GM06990 (cell line): ENCODE measurements around the gene DNAJC21.

ENCODE experiments used
- DNase-seq: peaks from one replicate; pipeline ENCODE4 v3.0.0-alpha.2; 2011; ENCODE audit not compliant: insufficient read length; ENCODE audit errors: extremely low read depth
- H3K27me3 ChIP-seq: replicated peaks from 2 replicates; pipeline ENCODE4 v1.6.0; 2011; ENCODE audit warnings: low read length; ENCODE audit not compliant: control insufficient read depth, insufficient read depth
- H3K36me3 ChIP-seq: 2 replicates; pipeline ENCODE4 v1.5.1; 2011; ENCODE audit warnings: low read length; ENCODE audit not compliant: control insufficient read depth, insufficient read depth
- H3K4me3 ChIP-seq: replicated peaks from 2 replicates; pipeline ENCODE4 v1.5.1; 2011; ENCODE audit warnings: low read depth, mild to moderate bottlenecking, control low read depth, low read length
- TF ChIP-seq, protein P1 (sequence below): IDR thresholded peaks from 2 replicates; pipeline ENCODE4 v1.5.1; 2011; ENCODE audit warnings: low read length, control low read depth, mild to moderate bottlenecking, inconsistent platforms; ENCODE audit not compliant: insufficient read depth, poor library complexity, severe bottlenecking

DNAJC21 gene

DNA sequence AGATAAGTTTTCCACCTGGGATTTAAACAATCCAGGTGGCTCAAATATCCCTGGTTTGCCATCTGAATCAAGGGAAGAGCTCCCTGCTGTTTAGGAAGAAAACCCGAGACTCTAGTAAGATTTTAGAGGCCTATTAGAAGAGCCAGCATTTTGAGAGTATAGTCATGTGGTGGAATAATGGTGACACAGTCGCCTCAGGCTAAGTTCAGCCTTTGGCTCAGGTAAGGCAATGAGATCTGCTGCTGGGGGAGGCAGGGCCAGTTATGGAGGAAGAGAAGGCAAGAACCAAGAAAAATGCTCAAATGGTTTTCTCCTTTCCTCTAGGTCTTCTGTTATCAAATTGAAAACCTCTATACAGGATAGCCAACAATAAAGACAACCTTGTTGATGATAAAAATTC lies 30.3 kb upstream of the DNAJC21 start:
- TF ChIP-seq, protein P1, sequence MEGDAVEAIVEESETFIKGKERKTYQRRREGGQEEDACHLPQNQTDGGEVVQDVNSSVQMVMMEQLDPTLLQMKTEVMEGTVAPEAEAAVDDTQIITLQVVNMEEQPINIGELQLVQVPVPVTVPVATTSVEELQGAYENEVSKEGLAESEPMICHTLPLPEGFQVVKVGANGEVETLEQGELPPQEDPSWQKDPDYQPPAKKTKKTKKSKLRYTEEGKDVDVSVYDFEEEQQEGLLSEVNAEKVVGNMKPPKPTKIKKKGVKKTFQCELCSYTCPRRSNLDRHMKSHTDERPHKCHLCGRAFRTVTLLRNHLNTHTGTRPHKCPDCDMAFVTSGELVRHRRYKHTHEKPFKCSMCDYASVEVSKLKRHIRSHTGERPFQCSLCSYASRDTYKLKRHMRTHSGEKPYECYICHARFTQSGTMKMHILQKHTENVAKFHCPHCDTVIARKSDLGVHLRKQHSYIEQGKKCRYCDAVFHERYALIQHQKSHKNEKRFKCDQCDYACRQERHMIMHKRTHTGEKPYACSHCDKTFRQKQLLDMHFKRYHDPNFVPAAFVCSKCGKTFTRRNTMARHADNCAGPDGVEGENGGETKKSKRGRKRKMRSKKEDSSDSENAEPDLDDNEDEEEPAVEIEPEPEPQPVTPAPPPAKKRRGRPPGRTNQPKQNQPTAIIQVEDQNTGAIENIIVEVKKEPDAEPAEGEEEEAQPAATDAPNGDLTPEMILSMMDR, result no peak
- no peaks in the 10 kb centered on the region for H3K27me3 ChIP-seq
- DNase-seq, result no peak

DNA sequence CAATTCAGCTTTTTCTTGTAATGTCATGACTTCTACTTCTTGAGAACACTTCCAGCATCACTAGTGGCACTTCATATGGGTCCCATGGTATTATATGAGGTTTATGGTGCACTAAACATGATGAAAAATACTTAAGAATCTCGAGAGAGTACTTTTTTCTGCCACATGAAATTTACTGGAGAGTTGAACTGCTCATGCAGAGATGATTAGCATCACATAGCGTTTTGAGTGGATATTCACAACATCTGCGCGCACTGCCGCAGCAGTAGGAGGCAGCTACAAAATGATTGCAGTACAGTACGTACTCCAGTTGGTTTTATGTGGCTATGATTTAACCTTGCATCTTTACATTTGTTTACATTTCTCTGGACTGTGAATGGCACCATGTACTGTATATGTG lies 28.7 kb upstream of the DNAJC21 start:
- Histone ChIP-seq H3K27me3 (no peaks in the 10 kb centered on the region), H3K4me3 (no peak overlapping the region), H3K36me3 (peaks cover 2% of the 10 kb centered on the region)
- no peak for DNase-seq
- TF ChIP-seq, protein P1, result no peak

More for the DNA sequence above, 30.3 kb upstream of the DNAJC21 start:
- no peak overlapping the region for H3K4me3 ChIP-seq
- no peaks in the 10 kb centered on the region for H3K36me3 ChIP-seq

DNA sequence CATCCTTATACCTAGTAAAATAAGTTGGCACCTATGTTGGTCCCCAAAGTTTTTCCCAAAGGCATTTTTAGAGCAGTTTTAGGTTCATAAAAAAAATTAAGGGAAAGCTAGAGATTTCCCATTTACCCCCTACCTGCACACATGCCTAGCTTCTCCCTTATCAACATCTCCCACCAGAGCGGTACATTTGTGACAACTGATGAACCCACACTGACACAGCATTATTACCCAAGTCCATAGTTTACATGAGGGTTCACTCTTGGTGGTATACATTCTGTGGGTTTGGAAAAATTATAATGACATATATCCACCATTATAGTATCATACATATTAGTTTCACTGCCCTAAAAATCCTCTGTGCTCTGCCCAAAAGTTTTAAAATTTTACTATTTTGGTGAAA lies 26.1 kb upstream of the DNAJC21 start:
- TF ChIP-seq, protein P1, result no peak
- no peak overlapping the region for H3K4me3 ChIP-seq
- no peak for DNase-seq
- no peaks in the 10 kb centered on the region for H3K27me3 ChIP-seq
- H3K36me3 ChIP-seq, result peaks cover 2% of the 10 kb centered on the region

DNA sequence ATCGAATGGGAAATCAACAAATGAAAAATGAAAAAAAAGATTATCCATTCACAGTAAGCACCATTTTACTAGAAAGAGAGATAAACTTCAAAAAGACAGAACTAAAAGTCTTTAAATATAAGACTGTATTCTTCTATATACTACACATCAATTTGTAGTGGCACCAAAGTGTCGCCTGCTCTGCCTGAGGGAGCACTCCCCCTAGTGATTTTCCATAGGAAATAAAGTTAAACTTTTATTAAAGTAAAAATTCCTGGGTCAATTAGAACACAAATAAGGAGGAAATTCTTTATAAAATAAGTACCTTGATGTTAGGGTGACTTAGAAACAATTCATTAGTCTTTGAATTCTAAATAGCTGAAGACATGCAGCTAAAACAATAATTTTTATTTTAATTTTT lies 23.8 kb upstream of the DNAJC21 start:
- H3K27me3 ChIP-seq, result no peaks in the 10 kb centered on the region
- TF ChIP-seq, protein P1, result peak; percentile 26
- peaks cover 2% of the 10 kb centered on the region for H3K36me3 ChIP-seq
- no peak for DNase-seq
- H3K4me3 ChIP-seq, result no peak overlapping the region

DNA sequence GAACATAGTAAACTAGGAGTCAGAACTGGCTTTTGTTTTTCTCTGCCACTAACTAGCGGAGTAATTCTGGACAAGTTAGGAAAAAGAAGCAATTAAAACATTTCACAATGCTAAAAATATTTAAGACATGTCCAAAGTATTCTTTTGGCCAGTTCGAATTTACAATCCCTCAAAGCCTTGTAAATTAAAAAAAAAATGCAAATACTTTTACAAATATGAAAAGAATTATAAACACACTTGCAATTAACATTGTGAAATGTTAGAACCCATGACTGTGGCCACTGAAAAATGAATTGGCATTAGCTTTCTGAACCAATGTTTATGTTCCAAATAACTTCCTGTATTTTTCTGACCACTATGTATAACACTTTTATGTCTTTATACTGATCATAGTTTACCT lies 16.3 kb upstream of the DNAJC21 start:
- Histone ChIP-seq H3K4me3 (no peak overlapping the region), H3K36me3 (peaks cover 4% of the 10 kb centered on the region), H3K27me3 (no peaks in the 10 kb centered on the region)
- DNase-seq, result no peak
- TF ChIP-seq, protein P1, result no peak

DNA sequence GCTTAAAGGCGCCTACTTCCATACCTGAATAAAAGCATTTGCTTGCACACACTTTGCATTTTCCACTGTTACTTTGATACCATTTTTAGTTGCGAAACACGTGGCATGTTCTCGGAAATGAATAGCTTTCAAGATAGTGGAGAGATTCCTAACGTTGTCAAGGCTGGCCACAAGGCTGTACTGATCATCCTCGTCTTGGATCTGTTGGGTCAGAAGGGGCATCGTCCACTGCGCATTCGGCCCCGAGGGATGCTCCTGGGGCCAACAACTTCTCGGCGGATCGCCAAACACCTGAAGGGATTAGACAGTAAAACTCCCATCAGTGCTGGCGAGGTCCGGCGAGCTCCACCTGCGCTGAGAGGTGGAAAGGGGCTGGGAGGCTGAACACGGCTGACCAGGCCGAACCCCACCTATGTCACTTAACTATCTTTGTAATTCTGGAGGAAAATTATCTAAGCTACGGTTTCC lies 14.7 kb upstream of the DNAJC21 start:
- TF ChIP-seq, protein P1, result no peak
- peaks cover 4% of the 10 kb centered on the region for H3K36me3 ChIP-seq
- no peaks in the 10 kb centered on the region for H3K27me3 ChIP-seq
- DNase-seq, result no peak
- peak overlapping the region; percentile 95 for H3K4me3 ChIP-seq
